HT1080 (cell line): ENCODE data around the gene TEKTIP1. TPM values are rescaled to one million over a fixed set of nuclear protein-coding genes. Genes with fewer than 3 reads are reported as not detected.
"Not testable (repeated sequence)": the region's sequence is repeated elsewhere in the genome, so short reads cannot be mapped to it uniquely, and the experiment has no call there.

ENCODE experiments used
- DNase-seq: peaks from one replicate; pipeline ENCODE4 v3.0.0-alpha.2; 2015; ENCODE audit warnings: low read depth
- small RNA-seq: library from RNA; depleted of rRNA; stranded (forward); fragments of <200 nt; gene quantifications from one replicate; pipeline ENCODE3, GENCODE V24; 2014
- total RNA-seq: library from RNA; depleted of rRNA; stranded (reverse); fragments of >200 nt; shearing (Covaris generic); gene quantifications from 2 replicates; pipeline ENCODE4 v1.2.3, GENCODE V29; 2014; rRNA removed

Gene TEKTIP1
- total RNA-seq, 1 experiment from 2014 or later = not detected

- not testable (repeated sequence) for DNase-seq
These were observed 42.8 kb downstream of the TEKTIP1 start for GRCh38 chr19:3581792-3582191.

GRCh38 chr19:3584036-3584802 is 45.2 kb downstream of the TEKTIP1 start:
- not testable (repeated sequence) for DNase-seq

- DNase-seq = no peak
These were observed 46.5 kb downstream of the TEKTIP1 start, which contains the start of gene GIPC3 for GRCh38 chr19:3585301-3586126. GIPC3 (plus strand) TSS chr19:3585478; CDS start chr19:3585598, 120 bp downstream.

- no peak for DNase-seq
These were observed 47.2 kb downstream of the TEKTIP1 start for GRCh38 chr19:3586127-3586626.

GRCh38 chr19:3586707-3587346 is 47.9 kb downstream of the TEKTIP1 start:
- no peak for DNase-seq

- no peak for DNase-seq
These were observed 50.5 kb downstream of the TEKTIP1 start for GRCh38 chr19:3589439-3589838.

- DNase-seq = no peak
These were observed 51.0 kb downstream of the TEKTIP1 start for GRCh38 chr19:3589949-3590348.

- no peak for DNase-seq
These were observed 52.2 kb downstream of the TEKTIP1 start for GRCh38 chr19:3590991-3591659.

GRCh38 chr19:3591876-3592613 is 53.1 kb downstream of the TEKTIP1 start:
- no peak for DNase-seq

GRCh38 chr19:3593156-3593555 is 54.2 kb downstream of the TEKTIP1 start:
- no peak for DNase-seq

Small RNA genes lying within 50 kb of the gene (small RNA-seq; reads per million reads assigned to genes)
- gene AC005786.1 (not detected), gene RF00212 (not detected)

Other genes with a start within 250 kb of the TEKTIP1 start
- 22.5 and 33.2 TPM in 2 replicates for gene NFIC, start 172.6 kb upstream of the TEKTIP1 start, total RNA-seq
- not detected in 2 replicates for gene SMIM24, start 58.6 kb upstream of the TEKTIP1 start, total RNA-seq
- not detected in 2 replicates for gene SMIM44, start 55.7 kb upstream of the TEKTIP1 start, total RNA-seq
- gene DOHH, start 38.5 kb upstream of the TEKTIP1 start, total RNA-seq = 37.0 and 45.3 TPM in 2 replicates
- gene FZR1, start 32.9 kb upstream of the TEKTIP1 start, total RNA-seq = 60.9 and 73.5 TPM in 2 replicates
- gene MFSD12, start 18.4 kb downstream of the TEKTIP1 start, total RNA-seq = 109 and 132 TPM in 2 replicates
- 57.1 and 69.3 TPM in 2 replicates for gene HMG20B, start 33.8 kb downstream of the TEKTIP1 start, total RNA-seq
- gene GIPC3, start 46.3 kb downstream of the TEKTIP1 start, total RNA-seq = 0.02 and 0.03 TPM in 2 replicates
- gene TBXA2R, start 67.7 kb downstream of the TEKTIP1 start, total RNA-seq = 0.40 and 0.96 TPM in 2 replicates
- gene CACTIN, start 87.6 kb downstream of the TEKTIP1 start, total RNA-seq = 27.8 and 33.4 TPM in 2 replicates
- 8.9 and 15.5 TPM in 2 replicates for gene PIP5K1C, start 161.3 kb downstream of the TEKTIP1 start, total RNA-seq
- 0.03 TPM in 1 of 2 replicates, not detected in the other for gene TJP3, start 169.2 kb downstream of the TEKTIP1 start, total RNA-seq
- 16.9 and 19.3 TPM in 2 replicates for gene APBA3, start 222.5 kb downstream of the TEKTIP1 start, total RNA-seq
- gene MRPL54, start 223.5 kb downstream of the TEKTIP1 start, total RNA-seq = 50.0 and 107 TPM in 2 replicates
- gene RAX2, start 233.1 kb downstream of the TEKTIP1 start, total RNA-seq = not detected in 2 replicates
- gene MATK, start 247.2 kb downstream of the TEKTIP1 start, total RNA-seq = not detected in 2 replicates